Skeletal muscle satellite cell (primary cell): ENCODE data around the gene CERS6.

Experiments
- H3K27me3 ChIP-seq: 2 replicates; pipeline ENCODE4 v1.7.0; 2013; ENCODE audit warnings: low read length; ENCODE audit not compliant: control insufficient read depth, insufficient read depth
- H3K36me3 ChIP-seq: 2 replicates; pipeline ENCODE4 v1.7.0; 2013; ENCODE audit warnings: mild to moderate bottlenecking, control low read depth, low read length; ENCODE audit not compliant: insufficient read depth
- H3K4me1 ChIP-seq: 2 replicates; pipeline ENCODE4 v1.7.0; 2013; ENCODE audit warnings: low read length; ENCODE audit not compliant: control insufficient read depth, insufficient read depth
- H3K4me2 ChIP-seq: 2 replicates; pipeline ENCODE4 v1.7.0; 2013; ENCODE audit warnings: mild to moderate bottlenecking, low read length
- H3K4me3 ChIP-seq: 2 replicates; pipeline ENCODE4 v1.7.0; 2013; ENCODE audit warnings: low read length
- H3K9ac ChIP-seq: 2 replicates; pipeline ENCODE4 v1.7.0; 2013; ENCODE audit warnings: mild to moderate bottlenecking, low read depth, low read length, moderate library complexity
- H3K9me3 ChIP-seq: replicated peaks from 2 replicates; pipeline ENCODE4 v1.7.0; 2013; ENCODE audit warnings: mild to moderate bottlenecking, control low read depth, low read length

CERS6 gene

GRCh38 chr2:168705534-168706470, 249.7 kb downstream of the CERS6 start:
- no peak overlapping the region for H3K9ac ChIP-seq

GRCh38 chr2:168706806-168707205, 250.7 kb downstream of the CERS6 start:
- Histone ChIP-seq H3K4me1 (no peaks in the 10 kb centered on the region), H3K4me2 (no peak overlapping the region), H3K9me3 (no peaks in the 10 kb centered on the region), H3K36me3 (no peaks in the 10 kb centered on the region), H3K4me3 (no peak overlapping the region), H3K9ac (no peak overlapping the region), H3K27me3 (no peaks in the 10 kb centered on the region)

More at GRCh38 chr2:168705534-168706470, 249.7 kb downstream of the CERS6 start:
- H3K36me3 ChIP-seq: no peaks in the 10 kb centered on the region
- peaks cover 1% of the 10 kb centered on the region for H3K4me1 ChIP-seq
- no peak overlapping the region for H3K4me2 ChIP-seq
- H3K27me3 ChIP-seq: no peaks in the 10 kb centered on the region
- H3K9me3 ChIP-seq: no peaks in the 10 kb centered on the region
- H3K4me3 ChIP-seq: no peak overlapping the region

GRCh38 chr2:168708080-168708479, 252.0 kb downstream of the CERS6 start:
- Histone ChIP-seq H3K27me3 (no peaks in the 10 kb centered on the region), H3K4me3 (no peak overlapping the region), H3K4me2 (no peak overlapping the region), H3K36me3 (no peaks in the 10 kb centered on the region), H3K9me3 (no peaks in the 10 kb centered on the region), H3K9ac (no peak overlapping the region), H3K4me1 (no peaks in the 10 kb centered on the region)

- Histone ChIP-seq H3K4me1 (no peaks in the 10 kb centered on the region), H3K9ac (no peak overlapping the region), H3K4me2 (no peak overlapping the region), H3K4me3 (no peak overlapping the region), H3K9me3 (no peaks in the 10 kb centered on the region), H3K27me3 (no peaks in the 10 kb centered on the region), H3K36me3 (no peaks in the 10 kb centered on the region)
Observed at GRCh38 chr2:168710754-168711467, 254.8 kb downstream of the CERS6 start.

- H3K36me3 ChIP-seq: no peaks in the 10 kb centered on the region
- H3K4me1 ChIP-seq: no peaks in the 10 kb centered on the region
- no peak overlapping the region for H3K4me2 ChIP-seq
- no peak overlapping the region for H3K9ac ChIP-seq
- no peak overlapping the region for H3K4me3 ChIP-seq
- H3K27me3 ChIP-seq: no peaks in the 10 kb centered on the region
- H3K9me3 ChIP-seq: no peaks in the 10 kb centered on the region
Observed at GRCh38 chr2:168712053-168712452, 256.0 kb downstream of the CERS6 start.

- Histone ChIP-seq H3K27me3 (no peaks in the 10 kb centered on the region), H3K4me3 (no peak overlapping the region), H3K4me1 (no peaks in the 10 kb centered on the region), H3K9ac (no peak overlapping the region), H3K4me2 (no peak overlapping the region), H3K36me3 (peaks cover 4% of the 10 kb centered on the region), H3K9me3 (no peaks in the 10 kb centered on the region)
Observed at GRCh38 chr2:168713325-168713724, 257.3 kb downstream of the CERS6 start.

- Histone ChIP-seq H3K36me3 (peaks cover 10% of the 10 kb centered on the region), H3K4me3 (no peak overlapping the region), H3K4me1 (no peaks in the 10 kb centered on the region), H3K9me3 (no peaks in the 10 kb centered on the region), H3K9ac (no peak overlapping the region), H3K27me3 (no peaks in the 10 kb centered on the region), H3K4me2 (no peak overlapping the region)
Observed at GRCh38 chr2:168715849-168716248, 259.8 kb downstream of the CERS6 start.

GRCh38 chr2:168716839-168717238, 260.8 kb downstream of the CERS6 start:
- H3K4me3 ChIP-seq: no peak overlapping the region
- peaks cover 10% of the 10 kb centered on the region for H3K36me3 ChIP-seq
- no peak overlapping the region for H3K4me2 ChIP-seq
- no peaks in the 10 kb centered on the region for H3K4me1 ChIP-seq
- no peak overlapping the region for H3K9ac ChIP-seq
- H3K27me3 ChIP-seq: no peaks in the 10 kb centered on the region
- no peaks in the 10 kb centered on the region for H3K9me3 ChIP-seq

- H3K4me2 ChIP-seq: no peak overlapping the region
- no peak overlapping the region for H3K4me3 ChIP-seq
Observed at GRCh38 chr2:168717790-168718502, 261.9 kb downstream of the CERS6 start.

GRCh38 chr2:168718622-168719021, 262.6 kb downstream of the CERS6 start:
- peaks cover 10% of the 10 kb centered on the region for H3K36me3 ChIP-seq
- H3K4me1 ChIP-seq: peaks cover 11% of the 10 kb centered on the region
- no peaks in the 10 kb centered on the region for H3K9me3 ChIP-seq
- no peak overlapping the region for H3K4me2 ChIP-seq
- H3K9ac ChIP-seq: no peak overlapping the region
- H3K27me3 ChIP-seq: no peaks in the 10 kb centered on the region
- no peak overlapping the region for H3K4me3 ChIP-seq

More at GRCh38 chr2:168717790-168718502, 261.9 kb downstream of the CERS6 start:
- Histone ChIP-seq H3K4me1 (peaks cover 9% of the 10 kb centered on the region), H3K36me3 (peaks cover 10% of the 10 kb centered on the region), H3K9ac (no peak overlapping the region), H3K27me3 (no peaks in the 10 kb centered on the region), H3K9me3 (no peaks in the 10 kb centered on the region)

- Histone ChIP-seq H3K9ac (no peak overlapping the region), H3K36me3 (peaks cover 10% of the 10 kb centered on the region), H3K4me1 (peaks cover 11% of the 10 kb centered on the region), H3K9me3 (no peaks in the 10 kb centered on the region), H3K4me3 (no peak overlapping the region), H3K4me2 (no peak overlapping the region), H3K27me3 (no peaks in the 10 kb centered on the region)
Observed at GRCh38 chr2:168719446-168719845, 263.4 kb downstream of the CERS6 start.
